HG03097 (cell line): Measurements from ENCODE around the gene LRMDA.

ENCODE experiments used
- ATAC-seq: cut with Tn5 transposase; IDR thresholded peaks from one replicate; pipeline ENCODE4 v1.9.1; 2021; ENCODE audit not compliant: unreplicated experiment, low FRiP score

Gene LRMDA

GRCh38 chr10:76155961-76156360 lies 724.5 kb downstream of the LRMDA start:
- no peak for ATAC-seq

- ATAC-seq = no peak
These were observed 729.2 kb downstream of the LRMDA start for GRCh38 chr10:76160446-76161300.

- no peak for ATAC-seq
These were observed 729.8 kb downstream of the LRMDA start for GRCh38 chr10:76161301-76161582.

- ATAC-seq = no peak
These were observed 737.0 kb downstream of the LRMDA start for GRCh38 chr10:76168437-76168836.

GRCh38 chr10:76169246-76169645 lies 737.8 kb downstream of the LRMDA start:
- ATAC-seq = no peak

GRCh38 chr10:76172020-76172419 lies 740.6 kb downstream of the LRMDA start:
- ATAC-seq = no peak

DNA sequence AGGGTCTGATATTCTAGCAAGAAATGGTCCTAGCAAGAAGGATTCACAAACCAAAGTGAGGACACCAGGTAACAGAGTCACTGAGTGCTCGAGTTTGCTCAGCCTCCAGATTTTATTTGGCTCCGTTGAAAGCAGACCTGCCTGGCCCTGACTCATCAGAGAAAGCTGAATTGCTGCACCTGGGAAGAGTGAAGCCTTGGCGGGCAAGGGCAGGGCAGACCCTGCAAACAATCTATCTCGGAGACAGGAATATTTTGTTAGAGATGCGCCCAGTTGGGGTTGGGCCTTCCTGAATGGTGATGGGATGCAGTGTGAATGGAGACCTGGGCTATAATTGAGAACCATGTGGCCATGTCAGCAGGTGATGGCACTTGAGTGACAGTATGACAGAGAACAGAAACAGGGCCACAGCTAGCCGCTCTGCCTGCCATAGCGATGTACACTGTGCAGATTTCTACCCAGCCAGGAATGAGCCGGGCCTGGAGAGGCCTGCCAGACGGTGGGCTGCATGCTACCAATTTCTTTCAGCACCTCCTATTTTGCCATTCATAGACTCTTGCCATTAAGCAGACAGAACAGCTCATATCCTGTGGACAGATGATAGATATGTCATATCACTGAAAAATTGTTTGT lies 744.2 kb downstream of the LRMDA start:
- ATAC-seq = no peak

GRCh38 chr10:76176166-76176550 lies 744.7 kb downstream of the LRMDA start:
- no peak for ATAC-seq

DNA sequence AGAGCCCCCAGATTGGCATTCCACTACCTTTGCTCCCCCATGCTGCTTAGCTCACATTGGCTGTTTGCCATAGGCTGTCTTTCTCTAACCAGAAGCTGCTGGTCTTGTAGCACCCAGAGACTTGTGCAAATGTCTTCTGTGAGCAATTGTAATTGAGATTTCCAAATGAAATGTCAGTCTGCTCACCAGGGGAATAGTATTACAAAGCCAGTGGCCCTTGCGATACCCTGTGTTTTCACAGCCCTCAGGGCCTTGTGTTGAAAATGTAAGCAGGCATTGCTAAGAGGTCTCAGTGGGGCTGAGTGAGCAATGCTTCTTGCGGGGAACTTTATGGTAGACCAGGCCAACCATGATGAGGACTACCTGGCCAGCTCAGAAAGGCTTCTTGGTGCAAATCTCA lies 746.5 kb downstream of the LRMDA start:
- no peak for ATAC-seq

DNA sequence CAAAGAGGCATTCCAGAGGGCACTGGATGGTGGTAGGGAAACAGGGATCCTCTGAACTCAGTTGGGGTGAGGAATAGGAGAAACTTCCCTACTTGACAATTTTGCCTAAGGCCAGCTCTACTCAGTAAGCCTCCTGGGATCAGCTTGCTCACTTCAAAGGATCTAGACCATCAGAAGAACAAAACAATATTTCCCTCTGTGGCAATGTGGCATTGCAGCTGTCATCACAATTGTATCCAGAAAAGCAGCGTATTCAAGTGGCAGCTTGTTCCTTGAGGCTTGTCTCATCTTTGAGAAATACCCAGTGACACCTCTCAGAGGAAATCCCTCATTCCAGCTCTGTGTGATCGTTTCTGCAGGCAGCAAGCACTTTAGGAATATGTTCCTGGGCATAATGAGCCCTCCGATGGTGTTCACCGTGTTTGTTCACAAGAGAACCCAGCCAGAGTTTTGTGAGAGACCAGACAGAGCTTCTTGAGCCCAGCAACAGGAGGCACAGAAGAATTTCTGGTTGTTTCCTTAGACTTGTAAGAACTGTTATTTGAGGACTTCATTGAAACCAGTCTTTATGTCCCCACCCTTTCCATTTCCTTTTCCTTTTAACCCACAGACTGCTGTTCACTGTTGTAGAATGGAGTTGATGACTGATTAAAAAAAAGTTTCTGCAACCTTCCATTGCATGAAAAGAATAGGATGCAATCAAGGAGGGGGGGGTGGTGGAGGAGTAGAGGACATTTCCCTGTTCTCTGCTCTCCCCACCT lies 747.3 kb downstream of the LRMDA start:
- no peak for ATAC-seq

DNA sequence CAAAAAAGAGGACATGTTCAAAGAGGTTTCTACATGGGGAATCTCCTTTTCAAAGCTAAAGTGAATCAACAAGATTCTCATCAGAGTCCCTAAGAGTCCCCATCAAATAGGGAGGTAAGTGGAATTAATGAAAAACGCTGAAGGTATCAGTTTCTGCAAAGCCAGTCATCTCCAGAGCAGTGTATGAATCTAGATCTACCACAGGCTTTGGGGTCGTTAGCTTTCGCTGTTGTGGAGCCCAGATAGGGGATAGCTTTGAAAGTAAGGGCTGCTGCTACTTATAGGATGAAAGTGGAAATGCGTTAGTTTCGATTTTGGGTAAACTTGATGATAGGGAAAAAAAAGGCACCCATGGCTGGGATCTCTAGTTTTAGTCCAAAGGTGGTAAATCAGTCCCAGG lies 748.4 kb downstream of the LRMDA start:
- no peak for ATAC-seq

DNA sequence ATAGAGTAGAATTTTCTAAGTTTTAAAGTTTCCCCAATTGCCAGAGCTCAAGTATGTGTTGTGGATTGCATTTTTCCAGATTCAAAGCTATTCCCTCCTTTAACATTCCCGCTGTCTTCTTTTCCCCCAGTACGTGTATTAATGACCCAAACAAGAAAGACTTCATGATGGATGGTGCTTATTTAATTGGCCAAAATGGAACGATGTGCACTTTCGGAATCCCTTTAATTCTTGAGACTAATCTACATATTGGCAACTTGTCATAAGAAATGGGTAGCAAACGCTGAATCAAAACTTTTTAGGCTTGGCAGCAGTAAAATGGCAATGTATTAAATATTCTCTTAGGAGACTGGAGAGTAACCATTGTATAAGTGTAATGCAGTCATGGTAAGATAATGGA lies 753.2 kb downstream of the LRMDA start:
- no peak for ATAC-seq

- no peak for ATAC-seq
These were observed 754.3 kb downstream of the LRMDA start for GRCh38 chr10:76185471-76186301.

- ATAC-seq = no peak
These were observed 756.8 kb downstream of the LRMDA start for GRCh38 chr10:76188216-76188615.

DNA sequence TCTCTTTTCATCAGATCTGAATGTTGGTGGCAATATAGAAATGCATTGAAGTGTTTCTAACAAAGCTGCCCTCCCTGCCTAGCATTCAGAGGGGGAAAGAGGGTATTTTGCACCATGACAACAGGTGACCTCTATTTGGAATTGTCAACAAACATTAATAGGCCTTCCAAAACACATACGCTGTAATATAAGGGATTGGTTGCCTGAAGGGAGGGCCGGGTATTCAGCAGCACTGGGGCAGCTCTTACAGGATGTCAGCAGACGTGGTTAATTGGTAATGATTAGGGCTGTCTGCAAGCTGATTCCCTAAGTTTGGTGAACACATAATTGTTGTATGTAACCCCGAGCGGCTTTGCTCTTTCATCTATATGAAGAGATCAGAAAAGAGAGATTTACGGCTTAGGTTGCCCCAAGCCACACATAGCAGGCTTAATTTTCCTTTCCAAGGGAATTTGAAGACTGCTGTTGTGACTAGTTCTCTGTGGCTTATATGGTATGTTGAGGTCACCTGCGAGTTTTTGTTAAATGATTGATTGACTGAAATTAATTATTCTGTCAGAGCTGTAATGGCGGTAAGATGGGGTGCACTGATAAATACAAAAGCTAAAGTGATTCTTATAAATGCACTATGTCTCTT lies 759.3 kb downstream of the LRMDA start:
- ATAC-seq = no peak

DNA sequence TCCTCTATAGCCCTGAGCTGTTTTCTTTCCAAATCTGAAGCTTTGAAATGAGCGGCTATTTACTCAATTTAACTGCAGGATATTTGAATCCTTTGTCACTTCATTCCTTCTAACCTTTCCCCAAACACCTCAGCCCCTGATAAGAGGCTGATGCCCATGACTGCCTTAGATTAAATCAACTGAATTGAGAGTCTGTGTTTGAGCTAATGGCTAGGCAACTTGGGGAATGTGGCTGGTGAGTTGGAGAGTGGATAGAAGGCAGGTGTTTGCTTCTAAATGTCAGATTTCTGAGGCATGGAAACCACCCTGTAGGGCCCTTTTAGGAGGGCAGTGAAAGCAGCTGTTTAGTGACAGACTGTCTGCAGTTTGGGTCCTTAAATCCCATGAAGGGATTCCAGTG lies 759.9 kb downstream of the LRMDA start:
- no peak for ATAC-seq

- no peak for ATAC-seq
These were observed 760.7 kb downstream of the LRMDA start for GRCh38 chr10:76192151-76192550.

GRCh38 chr10:76192694-76193320 lies 761.4 kb downstream of the LRMDA start:
- no peak for ATAC-seq

- no peak for ATAC-seq
These were observed 764.4 kb downstream of the LRMDA start for GRCh38 chr10:76195654-76196390.
